HG03565 (cell line): ENCODE data around the gene LCN9.

Experiments used
- ATAC-seq: cut with Tn5 transposase; IDR thresholded peaks from one replicate; pipeline ENCODE4 v1.9.1; 2021; ENCODE audit warnings: mild to moderate bottlenecking, moderate library complexity; ENCODE audit not compliant: unreplicated experiment

Gene LCN9

DNA sequence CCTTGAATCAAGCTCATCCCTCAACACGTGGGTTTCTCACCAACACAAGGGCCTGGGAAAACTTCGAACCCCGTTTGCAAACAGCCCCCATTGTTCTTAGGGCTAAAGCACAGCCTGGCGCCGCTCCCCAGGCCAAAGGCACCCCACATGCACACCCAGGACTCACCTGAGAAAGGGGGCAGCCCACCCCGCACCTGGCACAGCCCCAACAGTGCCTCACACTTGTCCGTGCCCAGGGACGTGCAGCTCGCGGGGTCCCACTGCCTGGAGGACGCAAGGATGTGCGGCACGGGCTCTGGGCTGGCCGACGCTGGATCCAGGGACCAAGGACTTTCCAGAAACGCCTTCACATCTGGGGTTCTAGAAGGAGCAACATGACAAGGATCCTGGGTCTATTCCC lies 33.3 kb downstream of the LCN9 start:
- no peak for ATAC-seq

DNA sequence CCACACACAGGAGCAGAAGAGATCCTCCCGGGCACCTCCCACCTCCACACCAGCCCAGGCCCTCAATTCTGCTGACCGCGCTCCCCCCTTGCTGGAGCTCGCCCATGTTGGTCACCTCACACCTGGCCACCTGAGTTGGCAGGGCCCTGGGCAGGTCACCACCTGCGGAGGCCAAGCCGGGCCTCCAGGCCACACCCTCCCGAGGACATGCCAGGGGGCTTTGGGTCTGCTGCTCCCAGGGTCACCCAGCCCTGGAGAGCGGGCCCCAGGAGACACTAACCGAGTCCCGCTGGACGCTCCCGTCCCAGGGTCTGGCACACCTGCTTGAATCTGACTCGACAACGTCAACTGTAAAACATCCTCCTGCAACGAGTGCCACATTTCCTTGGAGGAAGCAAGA lies 34.1 kb downstream of the LCN9 start:
- ATAC-seq = no peak

DNA sequence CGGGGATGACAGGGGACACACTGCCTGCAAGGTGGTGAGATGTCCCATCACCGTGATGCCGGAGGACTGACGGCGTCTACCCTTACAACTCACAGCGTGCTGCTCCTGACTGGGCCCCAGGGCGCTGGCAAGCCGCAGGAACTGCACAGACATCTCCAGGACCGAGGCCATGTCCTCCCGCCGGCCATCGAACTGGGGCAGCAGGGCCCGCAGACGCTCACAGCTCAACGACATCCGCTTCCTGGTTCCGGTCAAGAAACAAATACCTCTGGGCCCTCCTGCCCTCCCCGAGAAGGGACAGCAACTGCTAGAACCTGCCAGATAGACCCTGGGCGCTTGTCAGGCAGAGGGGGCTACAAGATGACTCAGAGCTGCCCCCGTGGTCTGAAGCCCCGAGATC lies 35.1 kb downstream of the LCN9 start:
- ATAC-seq = no peak

DNA sequence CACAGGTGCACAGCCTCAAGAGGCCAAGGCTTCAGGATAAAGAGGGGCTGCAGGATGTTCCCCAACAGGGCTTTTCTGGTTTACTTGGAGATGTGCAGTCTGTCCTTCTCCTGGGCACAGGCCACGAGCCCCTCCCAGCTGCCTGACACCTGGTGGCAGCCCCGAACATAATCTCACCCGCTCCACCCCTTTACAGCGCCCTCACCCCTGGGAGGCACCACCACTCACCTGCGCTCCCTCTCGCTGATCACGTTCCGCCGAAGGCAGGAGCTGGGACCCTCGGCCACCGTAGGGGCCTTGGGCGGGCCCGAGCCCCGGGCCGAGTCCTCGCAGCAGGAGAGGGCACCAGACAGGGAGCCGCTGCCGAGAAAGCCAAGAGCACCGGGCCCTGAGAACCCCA lies 35.7 kb downstream of the LCN9 start:
- ATAC-seq = no peak

DNA sequence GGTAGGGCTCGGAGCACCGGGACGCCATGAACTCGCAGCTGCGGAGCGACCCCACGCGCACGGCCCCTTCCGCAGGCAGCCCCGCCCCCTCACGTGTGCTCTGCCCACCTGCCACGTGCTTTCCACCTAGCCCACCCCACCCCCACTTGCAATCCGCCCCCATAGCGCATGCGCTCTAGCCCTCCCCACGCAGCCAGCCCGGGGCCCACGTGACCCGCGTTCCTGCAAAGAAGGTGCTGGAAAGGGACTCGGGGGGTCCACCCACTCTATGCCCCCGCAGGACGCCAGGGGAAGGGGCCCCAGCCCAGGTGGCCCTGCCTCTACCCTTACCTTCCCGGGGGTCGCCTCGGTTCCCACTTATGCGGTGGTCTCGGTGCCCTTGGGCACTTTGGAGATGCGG lies 36.3 kb downstream of the LCN9 start, which contains the start of gene SOHLH1:
Gene SOHLH1, minus strand, starts transcription at position 42 of the 400 bp plus-strand sequence. Its CDS starts 14 bp downstream, at position 28.
- no peak for ATAC-seq

DNA sequence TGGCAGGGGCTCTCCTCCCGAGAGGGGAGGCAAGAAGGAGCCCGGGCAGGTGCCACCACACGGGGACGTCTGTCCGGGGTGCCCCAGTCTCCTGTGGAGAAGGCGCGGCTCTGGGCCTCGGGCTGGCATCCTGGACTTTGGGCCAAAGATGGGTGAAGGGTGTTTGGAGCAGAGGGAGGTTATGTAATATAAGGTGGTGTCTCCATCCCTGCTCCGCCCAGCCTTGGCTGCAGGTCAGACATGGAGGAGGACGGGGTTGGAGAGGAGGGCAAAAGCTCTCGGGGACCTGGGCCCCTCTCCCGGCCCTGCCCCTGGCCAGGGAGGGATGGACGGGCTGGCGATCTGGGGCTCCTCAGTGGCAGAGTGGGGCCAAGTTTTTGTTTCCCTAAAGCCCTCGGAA lies 37.4 kb downstream of the LCN9 start:
- no peak for ATAC-seq

DNA sequence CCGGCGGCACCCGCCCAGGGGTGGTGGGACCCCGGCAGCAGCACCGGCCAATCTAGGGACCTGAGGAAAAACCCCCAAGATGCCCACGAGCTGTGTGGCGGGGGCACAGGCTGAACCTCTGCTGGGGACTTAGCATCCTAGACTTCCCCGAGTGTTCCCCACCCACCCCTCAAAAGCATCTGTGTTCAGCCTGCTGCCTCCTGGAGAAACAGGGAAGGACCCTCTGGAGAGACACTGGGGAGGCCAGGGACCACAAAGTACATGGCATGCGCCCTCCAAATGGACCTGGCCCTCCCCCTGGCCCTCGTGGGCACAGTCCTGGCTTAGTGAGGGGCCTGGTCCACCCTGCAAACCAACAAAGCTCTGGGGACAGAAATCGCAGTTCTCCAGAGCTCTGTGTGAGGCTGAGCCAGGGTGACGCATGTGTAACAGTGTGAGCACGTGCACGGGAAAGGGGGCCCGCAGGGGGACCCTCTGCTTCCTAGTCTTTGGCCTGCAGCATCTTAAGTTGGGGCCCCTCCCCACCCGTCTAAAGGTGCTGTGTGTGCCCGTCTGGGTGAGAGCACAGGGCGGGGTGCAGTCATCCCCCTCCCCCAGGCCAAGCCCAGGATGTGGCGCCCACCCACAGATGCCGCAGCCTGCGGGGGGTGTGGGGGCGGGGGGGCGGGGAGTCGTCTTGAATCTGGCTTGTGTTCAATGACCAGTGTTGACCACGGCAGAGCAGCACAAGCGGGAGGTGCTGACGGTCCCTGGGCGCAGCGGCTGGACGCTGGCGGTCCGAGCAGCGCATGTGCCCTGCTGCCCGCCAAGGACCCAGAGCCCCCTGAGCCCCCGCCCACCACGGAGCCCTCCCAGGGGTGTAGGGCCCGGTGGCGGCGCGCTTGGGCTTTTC lies 38.2 kb downstream of the LCN9 start:
- no peak for ATAC-seq

DNA sequence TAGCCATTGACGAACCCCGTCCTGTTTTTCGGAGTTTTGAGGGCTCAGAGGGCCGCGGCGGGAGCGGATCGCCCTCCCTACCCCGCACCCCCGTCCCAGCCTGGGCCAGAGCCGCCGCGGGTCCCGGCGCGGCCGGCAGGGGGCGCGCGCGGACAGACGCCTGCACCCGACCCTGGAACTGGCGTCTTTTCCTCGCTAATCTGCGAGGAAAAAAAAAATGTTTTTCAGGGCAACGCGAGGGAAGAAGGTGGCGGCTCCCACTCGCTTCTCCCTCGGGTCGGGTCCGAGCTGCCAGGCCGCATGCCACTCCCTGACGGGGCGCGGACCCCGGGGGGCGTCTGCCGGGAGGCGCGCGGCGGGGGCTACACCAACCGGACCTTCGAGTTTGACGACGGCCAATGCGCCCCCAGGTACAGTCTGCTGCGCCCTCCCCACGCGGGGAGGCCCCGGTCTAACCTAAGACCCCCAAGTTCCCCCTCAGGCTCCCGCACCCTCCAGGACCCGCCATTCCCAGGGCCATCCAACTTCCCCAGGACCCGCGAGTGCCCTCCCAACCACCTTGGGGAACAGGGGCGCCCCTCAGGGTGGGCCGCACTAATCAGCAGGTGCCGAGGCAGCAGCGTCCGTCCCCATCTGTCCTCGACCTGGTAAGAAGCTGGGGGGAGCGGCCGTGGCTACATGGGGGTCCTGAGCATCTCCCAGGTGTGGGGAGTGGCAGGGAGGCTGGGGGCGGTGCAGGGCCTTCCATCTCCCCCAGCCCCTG lies 39.0 kb downstream of the LCN9 start, which contains the start of gene KCNT1:
Gene KCNT1, plus strand, starts transcription at position 227 of the 763 bp plus-strand sequence. Its CDS starts 74 bp downstream, at position 301.
- ATAC-seq = no peak

DNA sequence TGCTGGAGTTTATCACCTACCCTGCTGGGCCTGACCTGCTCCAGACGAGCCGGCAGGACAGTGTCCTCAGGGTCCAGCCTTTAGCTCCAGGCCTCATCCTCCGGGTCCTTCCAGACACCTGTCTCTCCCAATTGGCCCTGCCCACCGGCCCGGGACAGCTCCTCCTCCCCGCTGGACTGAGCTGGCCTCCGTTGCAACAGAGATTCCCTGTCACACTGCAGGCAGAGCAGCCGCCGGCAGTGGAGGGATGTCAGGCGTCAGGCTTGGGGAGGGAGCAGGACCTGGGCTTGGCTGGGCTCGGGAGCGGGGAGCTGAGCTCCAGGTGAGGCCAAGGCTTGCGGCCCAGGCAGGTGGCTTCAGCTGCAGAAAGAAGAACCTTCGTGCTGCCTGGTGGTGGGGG lies 40.6 kb downstream of the LCN9 start:
- ATAC-seq = no peak

DNA sequence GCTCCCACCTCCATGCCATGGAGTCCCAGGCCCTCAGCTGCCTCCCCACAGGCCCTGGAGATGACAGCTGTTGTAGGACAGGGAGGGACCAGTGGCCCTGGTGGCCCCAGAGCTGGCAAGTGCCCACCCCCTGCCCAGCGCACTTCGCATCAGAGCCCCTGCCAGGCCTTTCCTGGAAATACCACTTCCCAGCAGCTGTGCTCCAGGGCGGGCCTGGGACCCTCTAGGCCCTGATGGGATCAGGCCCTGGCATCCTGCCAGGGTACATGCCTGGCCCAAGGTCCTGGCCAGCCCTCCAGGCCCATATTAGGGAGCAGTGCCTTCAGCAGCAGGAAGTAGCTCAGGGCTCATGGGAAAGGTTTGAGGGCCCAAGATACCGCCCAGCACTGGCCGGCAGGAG lies 41.4 kb downstream of the LCN9 start:
- ATAC-seq = no peak

DNA sequence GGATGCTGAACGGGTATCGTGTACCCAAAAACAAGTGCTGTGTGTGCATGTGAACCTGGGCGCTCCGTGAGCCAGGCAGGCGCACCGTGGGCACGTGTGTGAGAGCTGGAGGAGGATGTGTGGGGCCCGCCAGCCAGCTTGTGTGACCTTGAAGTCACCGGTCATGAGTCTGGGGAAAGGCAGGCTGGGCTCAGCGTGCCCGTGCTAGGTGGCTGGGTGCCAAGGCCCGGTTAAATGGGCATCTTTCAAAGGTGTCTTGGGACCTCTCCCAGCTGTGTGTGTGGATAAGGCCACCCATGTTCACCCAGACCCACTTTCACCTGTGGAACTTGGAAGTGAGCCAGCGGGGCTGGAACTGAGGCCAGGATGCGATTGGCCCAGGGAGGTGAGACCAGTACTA lies 42.3 kb downstream of the LCN9 start:
- ATAC-seq = no peak

DNA sequence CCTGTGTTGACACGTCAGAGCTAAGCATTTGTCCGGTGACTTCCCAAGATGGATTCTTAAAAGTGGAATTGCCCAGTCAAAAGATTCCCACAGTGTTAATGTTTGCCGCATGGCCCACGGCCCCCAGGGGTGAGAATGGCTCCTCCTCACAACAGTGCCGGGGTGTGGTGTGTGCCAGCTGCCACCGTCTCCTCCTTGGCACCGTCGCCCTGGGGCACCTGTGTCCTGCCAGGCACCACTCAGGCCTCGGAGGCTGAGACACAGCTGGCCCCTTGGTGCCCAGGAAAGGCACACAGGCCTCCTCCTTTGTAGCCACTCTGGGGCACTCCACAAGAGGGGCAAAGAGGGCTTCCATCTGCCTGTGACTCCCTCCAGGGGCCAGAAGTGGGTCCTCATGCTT lies 43.2 kb downstream of the LCN9 start:
- ATAC-seq = no peak

DNA sequence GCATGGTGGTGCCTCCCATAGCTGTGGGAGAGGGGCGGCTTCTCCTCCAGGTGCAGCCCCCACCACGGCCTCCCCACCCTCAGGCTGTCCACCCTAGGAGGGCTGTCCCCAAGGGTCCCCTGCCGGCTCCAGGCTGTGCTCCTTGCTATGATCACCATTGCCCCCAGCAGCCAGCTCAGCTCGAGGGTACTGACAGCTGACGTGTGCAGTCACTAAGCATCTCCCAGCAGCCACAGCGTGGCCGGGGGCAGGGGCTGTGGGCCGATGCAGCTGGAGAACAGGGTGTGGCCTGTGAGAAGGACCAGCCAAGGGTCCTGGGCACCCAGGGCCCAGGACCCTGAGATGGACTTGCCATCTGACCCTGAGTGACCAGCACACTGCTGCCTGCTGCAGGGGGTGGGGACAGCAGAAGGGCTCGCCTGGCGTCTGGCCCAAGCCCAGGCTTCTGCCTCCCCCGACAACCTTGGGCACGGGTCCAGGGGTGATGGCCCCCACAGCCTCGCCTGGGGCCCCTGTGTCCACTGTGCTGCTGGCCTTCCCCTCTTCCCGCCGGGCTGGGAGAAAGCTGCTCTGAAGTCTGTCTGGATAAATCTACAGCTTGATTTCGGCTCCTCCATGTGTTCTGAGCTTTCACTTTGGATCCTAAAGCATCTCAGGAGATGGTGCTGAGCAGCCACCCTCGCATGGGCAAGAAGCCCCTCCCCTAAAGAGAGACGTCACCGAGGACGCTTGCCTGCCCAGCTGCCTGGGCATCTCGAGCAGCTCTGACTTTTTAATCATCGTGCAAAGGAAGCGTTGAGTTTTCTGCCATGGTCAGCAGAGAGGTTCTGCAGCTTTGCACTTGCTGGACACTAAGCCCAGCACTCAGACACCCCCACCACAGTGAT lies 44.4 kb downstream of the LCN9 start:
- ATAC-seq = no peak

DNA sequence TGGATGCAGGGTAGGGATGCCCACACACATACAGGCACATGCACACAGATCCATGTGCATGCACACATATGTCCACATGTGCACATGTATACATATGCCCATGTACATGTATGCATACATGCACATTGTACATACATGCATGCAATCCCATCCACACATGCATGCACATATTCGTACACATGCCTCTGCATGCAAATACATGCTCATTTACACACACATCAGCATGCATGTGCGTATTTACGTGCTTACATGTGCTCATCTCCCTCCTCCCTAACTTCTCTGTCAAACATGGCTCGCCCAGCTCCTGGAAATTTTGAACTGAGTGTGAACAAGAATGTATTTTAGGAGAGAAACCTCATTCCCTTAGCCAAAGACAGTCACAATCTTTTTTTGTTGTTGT lies 45.1 kb downstream of the LCN9 start:
- no peak for ATAC-seq

DNA sequence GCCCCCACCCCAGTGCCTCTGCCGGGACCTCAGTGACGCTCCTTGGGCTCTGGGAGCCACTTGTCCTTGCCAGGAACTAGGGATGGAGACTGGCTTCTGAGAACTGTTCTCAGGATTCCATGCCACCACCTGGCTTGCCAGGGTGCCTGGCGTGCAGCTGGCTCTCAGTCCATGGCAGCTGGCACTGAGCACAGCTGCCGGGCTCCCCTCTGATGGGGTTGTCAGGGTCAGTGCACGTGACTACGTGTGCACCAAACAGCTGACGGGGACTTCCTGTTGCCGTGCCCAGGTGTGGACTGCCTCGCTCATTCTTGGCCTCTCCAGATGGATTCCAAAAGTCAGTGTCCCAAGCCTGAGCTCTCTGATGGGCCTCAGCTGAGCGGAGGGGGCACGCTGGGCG lies 48.3 kb downstream of the LCN9 start:
- ATAC-seq = no peak

DNA sequence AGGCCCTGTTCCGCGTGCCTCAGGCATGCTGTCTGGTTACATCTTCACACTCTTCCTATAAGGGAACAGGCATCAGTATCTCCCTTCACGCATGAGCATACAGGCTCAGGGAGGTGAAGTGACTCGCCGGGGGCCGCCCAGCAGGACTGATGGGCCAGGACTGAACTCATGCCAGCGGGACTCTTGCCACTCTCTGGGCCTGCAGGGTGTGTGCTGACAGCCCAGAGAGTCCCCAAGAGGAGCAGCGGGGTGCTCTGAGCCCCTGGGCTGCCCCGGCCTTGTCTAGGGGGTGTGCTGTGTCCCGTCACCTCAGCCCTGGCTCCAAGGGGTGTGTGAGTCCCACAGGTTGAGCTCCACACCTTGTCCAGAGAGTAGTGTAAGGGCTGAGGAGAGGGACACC lies 48.8 kb downstream of the LCN9 start:
- no peak for ATAC-seq

DNA sequence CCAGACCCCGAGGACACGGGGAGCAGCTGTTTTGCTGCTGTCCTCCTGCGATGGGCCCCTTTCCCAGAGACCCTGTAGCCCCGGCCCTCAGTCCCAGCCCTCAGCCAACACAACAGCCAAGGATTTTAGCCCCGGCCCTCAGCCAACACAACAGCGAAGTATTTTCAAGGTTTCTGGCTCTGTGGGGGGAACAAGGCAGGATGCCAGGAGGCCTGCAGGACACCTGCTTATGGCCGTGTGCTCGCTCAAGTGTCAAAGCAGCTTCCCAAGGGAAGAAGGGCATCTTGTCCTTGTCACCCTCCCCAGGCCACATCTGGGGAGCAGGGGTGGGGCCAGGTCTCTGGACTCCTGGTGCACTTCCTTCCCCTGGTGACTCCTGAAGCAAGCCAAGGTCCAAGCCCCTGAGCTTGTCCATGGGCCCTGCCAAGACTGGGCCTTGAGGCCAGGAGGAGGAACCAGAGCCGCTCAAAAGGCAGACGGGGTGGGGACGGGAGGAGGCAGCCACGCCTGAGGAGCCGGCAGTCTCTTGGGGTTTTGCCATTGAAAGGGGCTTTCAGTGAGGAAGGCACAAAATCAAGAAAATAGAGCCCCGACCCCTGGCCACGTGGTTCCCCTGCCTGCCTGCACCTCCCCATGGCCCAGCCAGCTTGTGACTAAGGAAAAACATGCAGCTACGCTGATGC lies 49.6 kb downstream of the LCN9 start:
- no peak for ATAC-seq

DNA sequence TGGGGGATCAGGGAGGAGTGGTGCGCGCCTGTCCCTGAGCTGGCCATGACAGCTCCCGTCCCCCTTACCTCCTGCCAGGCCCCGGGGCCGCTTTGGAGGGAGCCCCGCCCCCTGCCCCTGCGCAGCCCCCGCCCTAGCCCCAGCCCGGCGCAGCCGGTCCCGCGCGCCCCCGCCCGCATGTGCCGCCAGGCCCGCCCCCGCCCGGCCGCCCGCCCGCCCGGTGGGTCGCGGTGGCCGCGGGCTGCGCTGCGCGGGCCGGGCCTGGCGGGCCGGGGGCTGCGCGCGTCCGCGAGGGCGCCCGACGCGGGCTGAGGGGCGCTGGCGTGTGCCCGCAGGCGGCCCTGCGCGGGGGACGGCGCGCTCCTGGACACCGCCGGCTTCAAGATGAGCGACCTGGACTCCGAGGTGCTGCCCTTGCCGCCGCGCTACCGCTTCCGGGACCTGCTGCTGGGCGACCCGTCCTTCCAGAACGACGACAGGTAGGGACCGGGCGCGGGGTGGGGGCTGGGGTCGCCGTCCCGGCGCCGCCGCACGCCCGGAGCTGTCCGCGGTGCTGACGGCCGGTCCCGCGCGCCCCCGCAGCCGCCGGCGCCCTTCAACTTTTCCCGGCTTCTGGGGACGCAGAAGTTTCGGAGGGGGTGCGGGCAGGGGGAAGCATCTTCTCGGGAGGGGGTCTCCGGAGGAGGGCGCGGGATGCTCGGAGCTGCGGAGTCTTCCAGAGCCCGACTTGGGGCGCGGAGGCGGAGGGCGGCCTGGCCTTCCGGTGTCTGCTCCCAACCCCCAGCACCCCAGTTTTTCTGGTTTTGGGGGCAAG lies 51.3 kb downstream of the LCN9 start:
- no peak for ATAC-seq

DNA sequence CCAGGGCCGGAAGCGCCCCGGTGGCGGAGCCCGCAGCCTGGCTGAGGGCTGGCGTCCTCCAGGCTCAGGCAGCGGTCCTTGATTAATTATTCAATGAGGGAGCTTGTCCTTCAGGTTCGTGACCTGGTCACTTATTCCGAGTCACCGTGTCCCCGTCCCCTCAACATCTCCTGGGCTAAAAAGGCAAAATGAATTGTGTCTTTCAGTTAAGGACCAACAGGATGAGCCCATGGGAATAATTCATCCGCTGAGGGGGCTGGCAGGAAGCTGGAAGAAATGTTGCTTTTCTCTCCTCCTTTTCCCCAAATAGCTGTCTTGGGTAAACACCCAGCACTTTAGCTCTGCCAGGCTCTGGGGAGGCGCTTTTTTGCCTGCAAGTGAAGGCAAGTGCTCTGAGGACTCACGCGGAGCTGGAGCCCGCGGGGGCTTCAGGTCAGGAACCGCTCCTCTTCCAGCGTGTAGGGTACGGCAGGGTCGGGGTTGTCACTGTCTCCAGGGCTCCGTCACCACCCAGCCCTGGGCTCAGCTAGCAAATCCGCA lies 52.0 kb downstream of the LCN9 start:
- no peak for ATAC-seq
